ENCODE results near the gene PRAME. TPM values are rescaled to one million over a fixed set of nuclear protein-coding genes. Genes with fewer than 3 reads are reported as not detected.

The PRAME gene
- total RNA-seq, 1 donor from 2014 or later, result 1.9 TPM

DNA sequence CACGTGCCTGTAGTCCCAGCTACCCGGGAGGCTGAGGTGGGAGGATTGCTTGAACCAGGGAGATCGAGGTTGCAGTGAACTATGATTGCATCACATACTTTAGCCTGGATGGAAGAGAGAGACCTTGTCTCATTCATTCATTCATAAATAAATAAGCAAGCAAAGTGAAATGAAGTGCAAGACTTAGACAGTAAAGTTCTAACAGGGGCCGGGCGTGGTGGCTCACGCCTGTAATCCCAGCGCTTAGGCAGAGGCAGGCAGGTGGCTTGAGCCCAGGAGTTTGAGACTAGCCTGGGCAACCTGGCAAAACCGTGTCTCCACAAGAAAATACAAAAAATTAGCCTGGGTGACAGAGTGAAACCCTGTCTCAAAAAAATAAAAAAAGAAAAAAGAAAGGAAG is 37.4 kb downstream of the PRAME start:
- Mint-ChIP-seq H3K9me3 (ENCODE audit: unreplicated experiment) (no peaks in the 10 kb centered on the region), H3K27ac (ENCODE audit: unreplicated experiment) (no peak overlapping the region), H3K4me3 (ENCODE audit: unreplicated experiment) (no peak overlapping the region), H3K27me3 (ENCODE audit: unreplicated experiment) (peaks cover 3% of the 10 kb centered on the region), H3K36me3 (ENCODE audit: unreplicated experiment) (peaks cover 7% of the 10 kb centered on the region), H3K4me1 (ENCODE audit: low read depth, unreplicated experiment) (peaks cover 1% of the 10 kb centered on the region)
- TF ChIP-seq CTCF (IDR thresholded peaks at IDR 0.05; ENCODE audit: partially characterized antibody, unreplicated experiment), result no peak
- DNase-seq, result no peak

GRCh38 chr22:22520667-22521602 is 38.1 kb downstream of the PRAME start:
- Mint-ChIP-seq H3K27me3 (ENCODE audit: unreplicated experiment) (peaks cover 3% of the 10 kb centered on the region), H3K4me1 (ENCODE audit: low read depth, unreplicated experiment) (peaks cover 1% of the 10 kb centered on the region), H3K36me3 (ENCODE audit: unreplicated experiment) (peaks cover 7% of the 10 kb centered on the region), H3K4me3 (ENCODE audit: unreplicated experiment) (no peak overlapping the region), H3K27ac (ENCODE audit: unreplicated experiment) (no peak overlapping the region), H3K9me3 (ENCODE audit: unreplicated experiment) (peaks cover 1% of the 10 kb centered on the region)
- no peak for TF ChIP-seq CTCF (IDR thresholded peaks at IDR 0.05; ENCODE audit: partially characterized antibody, unreplicated experiment)
- DNase-seq, result no peak

DNA sequence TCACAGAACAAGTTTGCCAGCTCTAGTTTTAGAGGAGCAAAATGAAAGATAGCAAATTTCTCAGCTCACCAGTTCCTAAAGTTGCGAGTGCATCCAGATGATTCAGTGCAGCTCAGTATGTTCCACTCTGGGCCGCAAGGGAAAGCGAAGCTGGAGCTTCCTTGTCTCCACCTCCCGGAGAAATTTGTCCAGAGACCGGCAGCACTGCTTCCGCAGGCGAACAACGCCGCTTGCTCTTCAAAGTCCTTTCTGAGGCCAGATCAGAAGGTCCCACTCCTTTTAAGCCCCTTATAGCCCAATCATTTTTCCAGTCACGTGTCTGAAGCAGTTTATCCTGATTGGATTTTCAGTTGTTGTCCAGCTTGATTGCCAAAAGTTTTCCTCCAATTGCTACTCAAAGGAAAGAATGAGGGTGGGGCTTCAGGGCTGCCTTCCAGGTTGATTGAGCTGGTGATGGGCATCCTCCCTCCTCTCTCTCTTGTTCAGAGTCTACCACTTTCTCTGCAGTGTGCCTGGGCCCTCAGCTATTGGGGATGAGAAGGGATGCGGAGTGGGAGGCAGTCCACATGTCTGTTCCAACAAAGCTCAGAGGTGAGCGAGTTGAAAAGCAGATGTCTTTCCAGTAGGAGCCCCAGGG is 38.9 kb downstream of the PRAME start, which contains the start of gene ZNF280A:
Gene ZNF280A, minus strand, starts transcription at position 251 of the 637 bp plus-strand sequence. CDS start 4,640 bp downstream, outside the sequence.
- Mint-ChIP-seq H3K9me3 (ENCODE audit: unreplicated experiment) (peaks cover 1% of the 10 kb centered on the region), H3K36me3 (ENCODE audit: unreplicated experiment) (peaks cover 7% of the 10 kb centered on the region), H3K27me3 (ENCODE audit: unreplicated experiment) (peaks cover 3% of the 10 kb centered on the region), H3K4me1 (ENCODE audit: low read depth, unreplicated experiment) (peaks cover 1% of the 10 kb centered on the region), H3K27ac (ENCODE audit: unreplicated experiment) (no peak within 1 kb of the TSS), H3K4me3 (ENCODE audit: unreplicated experiment) (no peak within 1 kb of the TSS)
- TF ChIP-seq CTCF (IDR thresholded peaks at IDR 0.05; ENCODE audit: partially characterized antibody, unreplicated experiment), result no peak
- no peak for DNase-seq

- Mint-ChIP-seq H3K36me3 (ENCODE audit: unreplicated experiment) (peaks cover 5% of the 10 kb centered on the region), H3K27me3 (ENCODE audit: unreplicated experiment) (no peaks in the 10 kb centered on the region), H3K4me1 (ENCODE audit: low read depth, unreplicated experiment) (peaks cover 1% of the 10 kb centered on the region), H3K27ac (ENCODE audit: unreplicated experiment) (no peak overlapping the region), H3K4me3 (ENCODE audit: unreplicated experiment) (no peak overlapping the region), H3K9me3 (ENCODE audit: unreplicated experiment) (peaks cover 1% of the 10 kb centered on the region)
- no peak for DNase-seq
- TF ChIP-seq CTCF (IDR thresholded peaks at IDR 0.05; ENCODE audit: partially characterized antibody, unreplicated experiment), result no peak
These were observed 39.5 kb downstream of the PRAME start for GRCh38 chr22:22519591-22519990.
